Fibroblast of lung (primary cell): ENCODE data around the gene OR2B2.

Source experiments
- EZH2 ChIP-seq: IDR thresholded peaks from 2 replicates; pipeline ENCODE4 v1.5.1; 2012; ENCODE audit warnings: low read length, control low read depth, mild to moderate bottlenecking; ENCODE audit errors: missing control alignments
- TF ChIP-seq, protein P1 (sequence below), 2 donors: IDR thresholded peaks in 1 of 2; conservative IDR thresholded peaks in 1 of 2; 1 replicate in 1 of 2; 2 replicates in 1 of 2; pipeline ENCODE4 v1.5.1; 2011 to 2012; ENCODE audit warnings: low read length in 2 of 2, control low read depth in 1 of 2, inconsistent platforms in 1 of 2, low read depth in 1 of 2, mild to moderate bottlenecking in 1 of 2

DNA sequence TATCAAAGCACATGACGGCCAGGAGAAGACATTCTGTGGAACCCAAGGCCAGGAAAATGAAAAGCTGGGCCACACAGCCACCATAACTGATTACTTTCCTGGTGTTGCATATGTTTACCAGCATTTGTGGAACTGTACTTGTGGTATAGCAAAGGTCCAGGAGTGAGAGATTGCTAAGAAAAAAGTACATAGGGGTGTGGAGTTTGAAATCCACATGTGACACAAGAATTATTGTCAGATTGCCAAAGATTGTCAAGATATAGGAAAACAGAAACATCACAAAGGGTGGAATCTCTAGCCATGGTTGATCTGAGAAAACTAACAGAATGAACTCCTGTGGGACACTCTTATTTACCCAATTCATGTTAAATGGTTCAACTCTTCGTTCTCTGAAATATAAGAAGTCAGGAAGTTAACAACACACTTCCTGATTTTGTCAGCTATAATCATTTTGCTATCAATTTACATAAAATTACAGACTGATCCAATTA lies at the start of gene OR2B2:
- no peak for TF ChIP-seq EZH2
- TF ChIP-seq, protein P1, sequence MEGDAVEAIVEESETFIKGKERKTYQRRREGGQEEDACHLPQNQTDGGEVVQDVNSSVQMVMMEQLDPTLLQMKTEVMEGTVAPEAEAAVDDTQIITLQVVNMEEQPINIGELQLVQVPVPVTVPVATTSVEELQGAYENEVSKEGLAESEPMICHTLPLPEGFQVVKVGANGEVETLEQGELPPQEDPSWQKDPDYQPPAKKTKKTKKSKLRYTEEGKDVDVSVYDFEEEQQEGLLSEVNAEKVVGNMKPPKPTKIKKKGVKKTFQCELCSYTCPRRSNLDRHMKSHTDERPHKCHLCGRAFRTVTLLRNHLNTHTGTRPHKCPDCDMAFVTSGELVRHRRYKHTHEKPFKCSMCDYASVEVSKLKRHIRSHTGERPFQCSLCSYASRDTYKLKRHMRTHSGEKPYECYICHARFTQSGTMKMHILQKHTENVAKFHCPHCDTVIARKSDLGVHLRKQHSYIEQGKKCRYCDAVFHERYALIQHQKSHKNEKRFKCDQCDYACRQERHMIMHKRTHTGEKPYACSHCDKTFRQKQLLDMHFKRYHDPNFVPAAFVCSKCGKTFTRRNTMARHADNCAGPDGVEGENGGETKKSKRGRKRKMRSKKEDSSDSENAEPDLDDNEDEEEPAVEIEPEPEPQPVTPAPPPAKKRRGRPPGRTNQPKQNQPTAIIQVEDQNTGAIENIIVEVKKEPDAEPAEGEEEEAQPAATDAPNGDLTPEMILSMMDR (conservative IDR thresholded peaks at IDR 0.05 in 1 of 2, IDR thresholded peaks at IDR 0.05 in 1 of 2; ENCODE audit: low read depth in 1 of 2, low read length in 2 of 2), result no peak
